Suprapubic skin (tissue), 4 donors: ENCODE measurements around the gene PRICKLE2. TPM values are rescaled to one million over a fixed set of nuclear protein-coding genes. Genes with fewer than 3 reads are reported as not detected.

Experiments used
- DNase-seq, 2 donors: peaks; one replicate each; pipeline ENCODE4 v3.0.0-alpha.2; 2019; ENCODE audit warnings: low spot score in 2 of 2
- H3K27ac ChIP-seq: fragments of 200-600 bp; sonication (generic); one replicate; pipeline ENCODE4 v1.5.1; 2019
- H3K27me3 ChIP-seq: fragments of 200-600 bp; sonication (generic); one replicate; pipeline ENCODE4 v1.5.1; 2019
- H3K36me3 ChIP-seq: fragments of 200-600 bp; sonication (generic); one replicate; pipeline ENCODE4 v1.5.1; 2019
- H3K4me1 ChIP-seq: fragments of 200-600 bp; sonication (generic); one replicate; pipeline ENCODE4 v1.5.1; 2019
- H3K4me3 ChIP-seq: fragments of 200-600 bp; sonication (generic); one replicate; pipeline ENCODE4 v1.5.1; 2019; ENCODE audit warnings: mild to moderate bottlenecking
- H3K9me3 ChIP-seq: fragments of 200-600 bp; sonication (generic); one replicate; pipeline ENCODE4 v1.5.1; 2019
- EP300 ChIP-seq: sonication (generic); formaldehyde crosslinking; IDR thresholded peaks from one replicate; pipeline ENCODE4 v1.6.1; 2017; ENCODE audit warnings: antibody characterized with exemption
- POLR2A ChIP-seq, 2 donors: fragments of 450-650 bp; IDR thresholded peaks; one replicate each; pipeline ENCODE4 v1.6.1; 2017; ENCODE audit warnings: antibody characterized with exemption in 2 of 2, mild to moderate bottlenecking in 2 of 2, moderate library complexity in 2 of 2
- POLR2AphosphoS5 ChIP-seq, 3 donors: sonication (generic); formaldehyde crosslinking; IDR thresholded peaks; one replicate each; pipeline ENCODE4 v1.6.1; 2017; ENCODE audit warnings: antibody characterized with exemption in 3 of 3
- WGBS: methylation state at CpG from one replicate; pipeline ENCODE4 v1.1.5; 2018; 5-methylcytosine and 5-hydroxymethylcytosine counted together
- total RNA-seq, 4 donors: library from RNA; depleted of rRNA; stranded (reverse); fragments of >200 nt; gene quantifications; one replicate each; pipeline ENCODE4 v1.1.0, GENCODE V29; 2016
- TF ChIP-seq, protein P1 (sequence below), 2 donors: fragments of 200-600 bp in 1 of 2; fragments of 450-650 bp in 1 of 2; sonication (generic) in 1 of 2; IDR thresholded peaks; one replicate each; pipeline ENCODE4 v1.5.1; 2016 to 2019; ENCODE audit warnings: antibody characterized with exemption in 2 of 2, mild to moderate bottlenecking in 1 of 2, moderate library complexity in 1 of 2

Gene PRICKLE2
- total RNA-seq, 4 donors from 2014 or later, result 6.7 to 14.5 (median 11.9) TPM

GRCh38 chr3:64088408-64089205 is 136.7 kb downstream of the PRICKLE2 start:
- Histone ChIP-seq H3K27me3 (no peaks in the 10 kb centered on the region), H3K9me3 (no peaks in the 10 kb centered on the region), H3K36me3 (no peaks in the 10 kb centered on the region), H3K4me3 (no peak overlapping the region), H3K27ac (no peak overlapping the region), H3K4me1 (no peaks in the 10 kb centered on the region)
- 42% methylated on average over 1 of the region's 1 CpG for WGBS
- no peak for DNase-seq
- TF ChIP-seq POLR2A (IDR thresholded peaks at IDR 0.05), result no peak
- no peak for TF ChIP-seq POLR2AphosphoS5 (IDR thresholded peaks at IDR 0.05)
- TF ChIP-seq, protein P1, sequence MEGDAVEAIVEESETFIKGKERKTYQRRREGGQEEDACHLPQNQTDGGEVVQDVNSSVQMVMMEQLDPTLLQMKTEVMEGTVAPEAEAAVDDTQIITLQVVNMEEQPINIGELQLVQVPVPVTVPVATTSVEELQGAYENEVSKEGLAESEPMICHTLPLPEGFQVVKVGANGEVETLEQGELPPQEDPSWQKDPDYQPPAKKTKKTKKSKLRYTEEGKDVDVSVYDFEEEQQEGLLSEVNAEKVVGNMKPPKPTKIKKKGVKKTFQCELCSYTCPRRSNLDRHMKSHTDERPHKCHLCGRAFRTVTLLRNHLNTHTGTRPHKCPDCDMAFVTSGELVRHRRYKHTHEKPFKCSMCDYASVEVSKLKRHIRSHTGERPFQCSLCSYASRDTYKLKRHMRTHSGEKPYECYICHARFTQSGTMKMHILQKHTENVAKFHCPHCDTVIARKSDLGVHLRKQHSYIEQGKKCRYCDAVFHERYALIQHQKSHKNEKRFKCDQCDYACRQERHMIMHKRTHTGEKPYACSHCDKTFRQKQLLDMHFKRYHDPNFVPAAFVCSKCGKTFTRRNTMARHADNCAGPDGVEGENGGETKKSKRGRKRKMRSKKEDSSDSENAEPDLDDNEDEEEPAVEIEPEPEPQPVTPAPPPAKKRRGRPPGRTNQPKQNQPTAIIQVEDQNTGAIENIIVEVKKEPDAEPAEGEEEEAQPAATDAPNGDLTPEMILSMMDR (IDR thresholded peaks at IDR 0.05), result no peak
- TF ChIP-seq EP300, result no peak

DNA sequence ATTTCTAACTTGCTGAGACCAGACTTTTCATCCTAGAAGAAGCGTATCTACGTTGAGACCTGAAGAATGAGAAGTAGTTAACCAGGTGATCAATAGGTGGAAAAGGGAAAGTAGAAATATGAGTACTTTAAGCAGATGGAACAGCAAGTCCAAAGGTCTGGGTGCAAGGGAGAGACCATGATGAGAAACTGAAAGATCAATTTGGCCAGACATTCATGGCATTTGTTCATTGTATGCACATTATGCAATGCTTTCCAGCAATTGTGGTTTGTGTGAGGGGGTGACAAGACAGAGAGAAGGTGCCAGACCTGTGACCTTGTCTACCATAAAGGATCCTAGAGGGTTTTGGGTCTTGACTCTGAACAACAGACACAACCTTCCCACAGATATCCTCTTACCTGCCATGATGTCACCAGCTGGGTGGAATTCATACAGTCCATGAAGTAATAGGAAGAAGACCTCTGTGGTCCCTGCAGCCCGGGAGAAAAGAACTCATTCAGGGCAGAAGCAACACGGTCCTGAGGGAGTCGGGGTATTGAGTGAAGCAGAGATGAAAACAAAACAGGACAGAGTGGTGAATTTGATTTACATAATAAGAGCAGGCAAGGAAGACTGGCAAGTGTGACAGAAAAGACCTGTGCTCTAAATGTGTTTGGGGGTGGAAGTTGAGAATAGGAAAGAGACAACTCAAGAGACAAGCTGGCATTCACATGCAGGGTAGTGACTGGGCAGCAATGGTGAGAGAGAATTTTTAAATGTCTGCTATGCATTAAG is 138.6 kb downstream of the PRICKLE2 start:
- Histone ChIP-seq H3K27me3 (no peaks in the 10 kb centered on the region), H3K9me3 (no peaks in the 10 kb centered on the region), H3K4me1 (no peaks in the 10 kb centered on the region), H3K27ac (no peak overlapping the region), H3K36me3 (no peaks in the 10 kb centered on the region), H3K4me3 (no peak overlapping the region)
- WGBS, result 83% methylated on average over 5 of the region's 5 CpGs
- TF ChIP-seq, protein P1 (IDR thresholded peaks at IDR 0.05), result no peak
- TF ChIP-seq EP300 (no peak), POLR2A (IDR thresholded peaks at IDR 0.05) (no peak), POLR2AphosphoS5 (IDR thresholded peaks at IDR 0.05) (no peak)
- no peak for DNase-seq

- TF ChIP-seq, protein P1 (IDR thresholded peaks at IDR 0.05), result no peak
- TF ChIP-seq EP300 (no peak), POLR2AphosphoS5 (IDR thresholded peaks at IDR 0.05) (no peak), POLR2A (IDR thresholded peaks at IDR 0.05) (no peak)
- no peaks in the 10 kb centered on the region for H3K4me1 ChIP-seq
- WGBS, result 100% methylated on average over 1 of the region's 1 CpG
- no peak for DNase-seq
- H3K27ac ChIP-seq, result no peak overlapping the region
- H3K9me3 ChIP-seq, result no peaks in the 10 kb centered on the region
- no peaks in the 10 kb centered on the region for H3K27me3 ChIP-seq
- H3K36me3 ChIP-seq, result no peaks in the 10 kb centered on the region
- no peak overlapping the region for H3K4me3 ChIP-seq
Observed at GRCh38 chr3:64084640-64085039, 140.6 kb downstream of the PRICKLE2 start.

DNA sequence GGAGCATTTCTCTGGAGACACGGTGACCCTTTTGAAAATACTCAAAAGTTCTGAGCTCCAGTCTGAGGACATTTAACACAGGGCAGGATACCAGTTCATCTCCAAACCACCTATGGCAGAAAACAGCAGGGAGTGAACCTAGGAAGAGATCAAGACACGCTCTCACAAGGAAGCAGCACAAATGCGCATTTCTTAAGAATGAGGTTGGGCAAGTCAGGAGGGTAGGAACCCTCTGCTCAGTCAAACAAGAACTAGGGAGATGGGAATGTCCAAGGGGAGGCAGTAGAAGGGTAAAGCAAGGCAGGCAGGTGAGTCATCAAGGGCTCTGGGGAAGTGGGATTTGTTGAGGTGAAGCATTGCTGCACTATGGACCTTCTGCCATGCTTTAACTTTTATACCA is 141.7 kb downstream of the PRICKLE2 start:
- Histone ChIP-seq H3K27me3 (no peaks in the 10 kb centered on the region), H3K4me3 (no peak overlapping the region), H3K27ac (no peak overlapping the region), H3K4me1 (no peaks in the 10 kb centered on the region), H3K36me3 (no peaks in the 10 kb centered on the region), H3K9me3 (no peaks in the 10 kb centered on the region)
- TF ChIP-seq, protein P1 (IDR thresholded peaks at IDR 0.05), result no peak
- TF ChIP-seq POLR2AphosphoS5 (IDR thresholded peaks at IDR 0.05) (no peak), POLR2A (IDR thresholded peaks at IDR 0.05) (no peak), EP300 (no peak)
- DNase-seq, result no peak
- 93% methylated on average over 3 of the region's 3 CpGs for WGBS

DNA sequence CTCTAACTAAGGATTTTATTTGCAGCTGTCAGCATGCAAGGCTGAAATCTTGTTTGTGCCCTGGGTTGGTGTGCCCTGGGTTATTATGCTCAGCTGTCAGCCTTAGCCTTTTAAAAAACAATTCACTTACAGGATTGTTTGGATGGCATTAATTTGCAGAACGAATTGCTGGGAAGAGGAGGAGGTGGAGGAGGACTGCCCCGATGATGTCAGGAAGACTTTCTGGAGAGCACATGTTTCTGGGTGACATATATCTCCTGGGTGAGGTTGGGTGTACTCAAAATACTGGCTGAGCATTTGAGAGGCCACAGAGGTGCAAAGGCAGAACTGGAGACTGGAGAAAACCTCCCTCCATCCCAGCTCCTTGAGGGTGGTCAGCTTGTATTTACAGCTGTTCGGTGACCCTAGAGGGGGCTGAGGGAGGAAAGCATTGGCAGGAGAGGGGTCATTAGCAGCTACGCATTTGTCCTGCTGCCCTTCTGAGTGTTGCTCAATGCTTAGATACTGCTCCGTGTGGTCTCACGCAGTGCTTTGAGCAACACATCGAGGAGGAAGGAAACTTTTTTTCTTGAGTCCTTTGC is 142.2 kb downstream of the PRICKLE2 start:
- no peak overlapping the region for H3K4me3 ChIP-seq
- 79% methylated on average over 7 of the region's 7 CpGs for WGBS
- no peaks in the 10 kb centered on the region for H3K27me3 ChIP-seq
- no peak overlapping the region for H3K27ac ChIP-seq
- TF ChIP-seq EP300 (no peak), POLR2A (IDR thresholded peaks at IDR 0.05) (no peak), POLR2AphosphoS5 (IDR thresholded peaks at IDR 0.05) (no peak)
- TF ChIP-seq, protein P1 (IDR thresholded peaks at IDR 0.05), result no peak
- no peaks in the 10 kb centered on the region for H3K36me3 ChIP-seq
- H3K4me1 ChIP-seq, result no peaks in the 10 kb centered on the region
- DNase-seq, result no peak
- no peaks in the 10 kb centered on the region for H3K9me3 ChIP-seq
